GM12865 (cell line): ENCODE data around the gene SOX13.

Experiments used
- DNase-seq: peaks from one replicate; pipeline ENCODE4 v3.0.0; 2010; ENCODE audit warnings: low read depth
- H3K4me3 ChIP-seq: 2 replicates; pipeline ENCODE4 v1.5.1; 2011; ENCODE audit warnings: mild to moderate bottlenecking, low read depth, low read length, control low read depth
- CTCF ChIP-seq: IDR thresholded peaks from 2 replicates; pipeline ENCODE4 v1.5.1; 2011; ENCODE audit warnings: low read length, control low read depth, low read depth, inconsistent platforms; ENCODE audit not compliant: insufficient read depth; ENCODE audit errors: missing control alignments

The SOX13 gene

GRCh38 chr1:204139952-204140351 is 67.0 kb downstream of the SOX13 start:
- DNase-seq = no peak
- no peak for TF ChIP-seq CTCF
- no peak overlapping the region for H3K4me3 ChIP-seq

GRCh38 chr1:204141131-204141530 is 68.2 kb downstream of the SOX13 start:
- DNase-seq = no peak
- TF ChIP-seq CTCF = no peak

GRCh38 chr1:204142032-204142974 is 69.4 kb downstream of the SOX13 start:
- DNase-seq = no peak
- no peak for TF ChIP-seq CTCF
- H3K4me3 ChIP-seq = no peak overlapping the region

More at GRCh38 chr1:204141131-204141530, 68.2 kb downstream of the SOX13 start:
- H3K4me3 ChIP-seq = no peak overlapping the region

GRCh38 chr1:204143276-204144041 is 70.5 kb downstream of the SOX13 start:
- TF ChIP-seq CTCF = no peak
- no peak overlapping the region for H3K4me3 ChIP-seq
- DNase-seq = no peak

- no peak for DNase-seq
- no peak overlapping the region for H3K4me3 ChIP-seq
- no peak for TF ChIP-seq CTCF
Measured at GRCh38 chr1:204145033-204145504, 72.2 kb downstream of the SOX13 start.

- TF ChIP-seq CTCF = no peak
- no peak overlapping the region for H3K4me3 ChIP-seq
- DNase-seq = no peak
Measured at GRCh38 chr1:204146309-204146708, 73.4 kb downstream of the SOX13 start.
